H9 (cell line): ENCODE results near the gene TMC1. TPM values are rescaled to one million over a fixed set of nuclear protein-coding genes. Genes with fewer than 3 reads are reported as not detected.
A peak's percentile ranks its signal among the peaks of the same experiment; 100 is the strongest.

Experiments
- DNase-seq: peaks from one replicate; pipeline ENCODE4 v3.0.0-alpha.2; 2017
- H2AFZ ChIP-seq: one replicate; pipeline ENCODE4 v1.6.1; 2013; ENCODE audit warnings: mild to moderate bottlenecking, low read length, control low read depth, moderate library complexity
- H2AK5ac ChIP-seq: 2 replicates; pipeline ENCODE4 v1.6.1; 2013; ENCODE audit warnings: low read length, control low read depth, mixed read lengths; ENCODE audit not compliant: insufficient read length
- H2BK120ac ChIP-seq: one replicate; pipeline ENCODE4 v1.6.1; 2013; ENCODE audit warnings: low read depth, mild to moderate bottlenecking, low read length, control low read depth, inconsistent platforms; ENCODE audit not compliant: poor library complexity, severe bottlenecking
- H2BK12ac ChIP-seq: 2 replicates; pipeline ENCODE4 v1.6.1; 2013; ENCODE audit warnings: low read length, control low read depth, mixed read lengths, low read depth; ENCODE audit not compliant: insufficient read length
- H2BK15ac ChIP-seq: 2 replicates; pipeline ENCODE4 v1.6.1; 2013; ENCODE audit warnings: low read depth, low read length, control low read depth
- H2BK20ac ChIP-seq: one replicate; pipeline ENCODE4 v1.6.1; 2013; ENCODE audit warnings: low read depth, mild to moderate bottlenecking, low read length, control low read depth, inconsistent platforms; ENCODE audit not compliant: poor library complexity, severe bottlenecking
- H2BK5ac ChIP-seq: 2 replicates; pipeline ENCODE4 v1.6.1; 2013; ENCODE audit warnings: low read length, control low read depth, mixed read lengths; ENCODE audit not compliant: insufficient read length
- H3K14ac ChIP-seq: 2 replicates; pipeline ENCODE4 v1.6.1; 2013; ENCODE audit warnings: low read length, control low read depth; ENCODE audit not compliant: insufficient read depth
- H3K18ac ChIP-seq: 2 replicates; pipeline ENCODE4 v1.6.1; 2013; ENCODE audit warnings: low read depth, mild to moderate bottlenecking, mixed read lengths, low read length, control low read depth; ENCODE audit not compliant: insufficient read length
- H3K23ac ChIP-seq: 2 replicates; pipeline ENCODE4 v1.6.1; 2013; ENCODE audit warnings: low read length, control low read depth, mixed read lengths, low read depth; ENCODE audit not compliant: insufficient read length
- H3K23me2 ChIP-seq: 2 replicates; pipeline ENCODE4 v1.6.1; 2013; ENCODE audit warnings: low read depth, mild to moderate bottlenecking, mixed read lengths, low read length, control low read depth; ENCODE audit not compliant: insufficient read length, poor library complexity, severe bottlenecking
- H3K27ac ChIP-seq: 2 replicates; pipeline ENCODE4 v1.5.1; 2013; ENCODE audit warnings: low read length, control low read depth, mixed read lengths, low read depth; ENCODE audit not compliant: insufficient read length
- H3K27me3 ChIP-seq: 2 replicates; pipeline ENCODE4 v1.6.1; 2013; ENCODE audit warnings: low read length, control low read depth, inconsistent platforms; ENCODE audit not compliant: insufficient read depth
- H3K4ac ChIP-seq: 2 replicates; pipeline ENCODE4 v1.6.1; 2013; ENCODE audit warnings: low read depth, mild to moderate bottlenecking, control low read depth, inconsistent platforms, low read length, moderate library complexity
- H3K4me1 ChIP-seq: 2 replicates; pipeline ENCODE4 v1.6.1; 2013; ENCODE audit warnings: low read length, control low read depth, inconsistent platforms; ENCODE audit not compliant: insufficient read depth
- H3K4me2 ChIP-seq: 2 replicates; pipeline ENCODE4 v1.6.1; 2013; ENCODE audit warnings: low read length, control low read depth, mixed read lengths; ENCODE audit not compliant: insufficient read length, insufficient read depth
- H3K56ac ChIP-seq: 2 replicates; pipeline ENCODE4 v1.6.1; 2013; ENCODE audit warnings: low read depth, mild to moderate bottlenecking, mixed read lengths, low read length, control low read depth; ENCODE audit not compliant: insufficient read length
- H3K79me1 ChIP-seq: 2 replicates; pipeline ENCODE4 v1.6.1; 2013; ENCODE audit warnings: low read depth, mild to moderate bottlenecking, moderate library complexity, low read length, control low read depth, inconsistent platforms; ENCODE audit not compliant: insufficient read depth, poor library complexity, severe bottlenecking
- H3K79me2 ChIP-seq: 2 replicates; pipeline ENCODE4 v1.6.1; 2013; ENCODE audit warnings: low read length, control low read depth, inconsistent platforms; ENCODE audit not compliant: insufficient read depth
- H3K9ac ChIP-seq: 2 replicates; pipeline ENCODE4 v1.6.1; 2013; ENCODE audit warnings: low read length, control low read depth, mixed read lengths; ENCODE audit not compliant: insufficient read length; ENCODE audit errors: extremely low read depth
- H3K9me3 ChIP-seq: one replicate; pipeline ENCODE4 v1.6.1; 2013; ENCODE audit warnings: low read depth, low read length, inconsistent platforms; ENCODE audit not compliant: control insufficient read depth
- H3T11ph ChIP-seq: one replicate; pipeline ENCODE4 v1.6.1; 2013; ENCODE audit warnings: mild to moderate bottlenecking, low read length, control low read depth, inconsistent platforms
- H4K20me1 ChIP-seq: one replicate; pipeline ENCODE4 v1.6.1; 2013; ENCODE audit not compliant: control insufficient read depth, insufficient read length, insufficient read depth
- H4K5ac ChIP-seq: 2 replicates; pipeline ENCODE4 v1.6.1; 2013; ENCODE audit warnings: low read depth, mild to moderate bottlenecking, mixed read lengths, low read length, control low read depth; ENCODE audit not compliant: insufficient read length
- H4K8ac ChIP-seq: replicated peaks from 2 replicates; pipeline ENCODE4 v1.6.1; 2013; ENCODE audit warnings: low read length, control low read depth, mixed read lengths, low read depth; ENCODE audit not compliant: insufficient read length
- H4K91ac ChIP-seq: 2 replicates; pipeline ENCODE4 v1.6.1; 2013; ENCODE audit warnings: low read depth, mild to moderate bottlenecking, moderate library complexity, mixed read lengths, low read length, control low read depth; ENCODE audit not compliant: insufficient read length
- H3K27ac Mint-ChIP-seq, 3 experiments: 2 replicates in 2 of 3; 3 replicates in 1 of 3; pipeline ENCODE4 v1.8.0; 2020 to 2021; ENCODE audit warnings: mixed read lengths in 3 of 3, mild to moderate bottlenecking in 1 of 3, moderate library complexity in 1 of 3
- H3K27me3 Mint-ChIP-seq: 2 replicates; pipeline ENCODE4 v1.8.0; 2021; ENCODE audit warnings: low read depth, mild to moderate bottlenecking, moderate library complexity, mixed read lengths
- H3K36me3 Mint-ChIP-seq, 3 experiments: 2 replicates in 2 of 3; 3 replicates in 1 of 3; pipeline ENCODE4 v1.8.0; 2020 to 2021; ENCODE audit warnings: low read depth in 3 of 3, mixed read lengths in 3 of 3; ENCODE audit not compliant: insufficient read depth in 1 of 3
- H3K4me1 Mint-ChIP-seq, 2 experiments: 2 replicates each; pipeline ENCODE4 v1.8.0; 2020; ENCODE audit warnings: mixed read lengths in 2 of 2
- H3K4me3 Mint-ChIP-seq, 2 experiments: 2 replicates in 1 of 2; 3 replicates in 1 of 2; pipeline ENCODE4 v1.8.0; 2020 to 2021; ENCODE audit warnings: mild to moderate bottlenecking in 2 of 2, mixed read lengths in 2 of 2, moderate library complexity in 1 of 2
- H3K9me3 Mint-ChIP-seq, 2 experiments: 2 replicates in 1 of 2; 3 replicates in 1 of 2; pipeline ENCODE4 v1.8.0; 2020; ENCODE audit warnings: mild to moderate bottlenecking in 2 of 2, mixed read lengths in 2 of 2, moderate library complexity in 1 of 2
- CTCF ChIP-seq: fragments of 200-600 bp; sonication (generic); conservative IDR thresholded peaks from 3 replicates; pipeline ENCODE4 v1.8.0; 2021; ENCODE audit warnings: antibody characterized with exemption, mild to moderate bottlenecking
- WGBS: extraction: QIAGEN DNeasy Blood & Tissue Kit; methylation state at CpG from one replicate; pipeline ENCODE4 v1.1.7; 2013; ENCODE audit warnings: missing lambda C conversion rate, low lambda C conversion rate, mixed read lengths; ENCODE audit not compliant: insufficient read length; ENCODE audit errors: extremely low coverage; 5-methylcytosine and 5-hydroxymethylcytosine counted together
- total RNA-seq: library from RNA; stranded (reverse); gene quantifications from 2 replicates; pipeline ENCODE4 v1.2.1, GENCODE V29; 2021

TMC1 gene
- total RNA-seq, 1 experiment from 2014 or later, result 2.4 TPM

DNA sequence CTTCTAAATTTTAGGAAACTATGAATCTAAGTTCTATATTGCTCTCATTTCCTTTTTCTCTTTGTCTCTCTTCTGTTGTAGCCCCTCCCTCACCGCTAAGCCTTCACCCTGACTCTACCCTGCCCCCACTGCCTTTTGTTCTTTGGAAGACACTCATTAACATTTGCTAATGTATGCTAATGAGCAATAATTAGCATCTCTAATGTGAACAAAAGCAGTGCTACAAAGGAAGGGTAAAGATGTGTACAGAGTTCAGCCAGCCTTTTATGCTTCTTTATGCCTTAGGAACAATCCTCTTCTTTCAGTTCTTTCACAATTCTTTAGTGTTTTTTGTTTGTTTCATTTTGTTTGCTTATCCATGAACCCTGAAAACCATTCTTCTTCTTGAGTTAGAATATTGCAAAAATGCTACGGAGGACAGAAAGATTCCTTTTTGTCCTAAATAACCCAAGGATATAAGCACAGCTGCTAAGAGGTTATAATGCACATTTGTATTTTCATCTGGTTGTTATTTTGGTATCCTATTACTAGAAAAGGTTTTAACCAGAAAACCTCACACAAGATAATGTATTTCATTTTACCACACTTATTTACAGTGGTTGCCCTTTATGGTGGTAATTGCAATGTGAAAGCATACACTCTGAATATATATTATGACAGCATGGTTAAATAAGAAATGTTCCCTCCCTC lies 159.3 kb downstream of the TMC1 start:
- H4K20me1 ChIP-seq, result no peaks in the 10 kb centered on the region
- H3K79me1 ChIP-seq, result no peaks in the 10 kb centered on the region
- no peak overlapping the region for H4K91ac ChIP-seq
- H3K9me3 ChIP-seq, result no peaks in the 10 kb centered on the region
- no peaks in the 10 kb centered on the region for H3K23me2 ChIP-seq
- Mint-ChIP-seq H3K36me3 (peaks cover 5 to 29% (median 6%) of the 10 kb centered on the region in 3 experiments), H3K4me1 (peaks cover 41 to 44% of the 10 kb centered on the region in 2 experiments), H3K4me3 (peak overlapping the region; percentile 19 to 43; a peak in 4 of 5 replicates), H3K27ac (peak overlapping the region; percentile 94 to 99 (median 99)), H3K9me3 (peaks cover 3 to 7% of the 10 kb centered on the region in 2 experiments; a peak in 3 of 5 replicates), H3K27me3 (no peaks in the 10 kb centered on the region; the same call in 1 of the 2 replicates)
- H3K79me2 ChIP-seq, result no peaks in the 10 kb centered on the region
- no peak overlapping the region for H3K23ac ChIP-seq
- no peak overlapping the region for H2BK12ac ChIP-seq
- no peaks in the 10 kb centered on the region; the same call in 1 of the 2 replicates for H3K4me1 ChIP-seq
- H2BK15ac ChIP-seq, result no peak overlapping the region
- H2AK5ac ChIP-seq, result no peak overlapping the region
- TF ChIP-seq CTCF, result no peak
- peak overlapping the region; percentile 84 for H3K27ac ChIP-seq
- no peak overlapping the region for H2AFZ ChIP-seq
- H3K56ac ChIP-seq, result no peak overlapping the region
- H2BK20ac ChIP-seq, result no peak overlapping the region
- WGBS, result no CpG with 5 or more reads among the region's 2 CpGs
- no peaks in the 10 kb centered on the region for H3K27me3 ChIP-seq
- H3K4ac ChIP-seq, result no peak overlapping the region
- H3T11ph ChIP-seq, result no peak overlapping the region
- no peak overlapping the region for H3K18ac ChIP-seq
- no peak overlapping the region for H3K4me2 ChIP-seq
- H2BK5ac ChIP-seq, result no peak overlapping the region
- DNase-seq, result peak; percentile 77
- no peak overlapping the region for H4K5ac ChIP-seq
- H4K8ac ChIP-seq, result no peak overlapping the region
- H3K9ac ChIP-seq, result no peak overlapping the region
- no peak overlapping the region for H3K14ac ChIP-seq
- H2BK120ac ChIP-seq, result no peak overlapping the region
